ENCODE data around the gene PPP1R15A. TPM values are rescaled to one million over a fixed set of nuclear protein-coding genes. Genes with fewer than 3 reads are reported as not detected.

PPP1R15A gene
- total RNA-seq, 1 donor from 2014 or later = 10.6 TPM

GRCh38 chr19:48856921-48857320 lies 15.3 kb upstream of the PPP1R15A start:
- Mint-ChIP-seq H3K4me1 (peaks cover 25% of the 10 kb centered on the region), H3K27ac (peak overlapping the region; percentile 93), H3K27me3 (ENCODE audit: insufficient read depth, low read depth) (peaks cover 7% of the 10 kb centered on the region), H3K4me3 (no peak overlapping the region), H3K9me3 (peaks cover 3% of the 10 kb centered on the region), H3K36me3 (peaks cover 26% of the 10 kb centered on the region)
- no peak overlapping the region for H3K27ac ChIP-seq
- H3K4me3 ChIP-seq = no peak overlapping the region
- no peaks in the 10 kb centered on the region for H3K79me2 ChIP-seq (ENCODE audit: low read depth)
- H3K9ac ChIP-seq = no peak overlapping the region
- TF ChIP-seq CTCF (IDR thresholded peaks at IDR 0.05) = no peak
- TF ChIP-seq EZH2phosphoT487 (IDR thresholded peaks at IDR 0.05) = no peak
- TF ChIP-seq EZH2 (IDR thresholded peaks at IDR 0.05) = no peak
- no peaks in the 10 kb centered on the region for H3K9me3 ChIP-seq (ENCODE audit: low read depth)
- H3K4me2 ChIP-seq = no peak overlapping the region
- peaks cover 7% of the 10 kb centered on the region for H3K4me1 ChIP-seq
- no peak for DNase-seq (ENCODE audit: low spot score)
- peaks cover 10% of the 10 kb centered on the region for H3F3A ChIP-seq (ENCODE audit: low read depth)
- no peaks in the 10 kb centered on the region for H4K20me1 ChIP-seq (ENCODE audit: low read depth)
- no peaks in the 10 kb centered on the region for H3K27me3 ChIP-seq
- no peak overlapping the region for H2AFZ ChIP-seq (replicated peaks)
- no peaks in the 10 kb centered on the region for H3K36me3 ChIP-seq

DNA sequence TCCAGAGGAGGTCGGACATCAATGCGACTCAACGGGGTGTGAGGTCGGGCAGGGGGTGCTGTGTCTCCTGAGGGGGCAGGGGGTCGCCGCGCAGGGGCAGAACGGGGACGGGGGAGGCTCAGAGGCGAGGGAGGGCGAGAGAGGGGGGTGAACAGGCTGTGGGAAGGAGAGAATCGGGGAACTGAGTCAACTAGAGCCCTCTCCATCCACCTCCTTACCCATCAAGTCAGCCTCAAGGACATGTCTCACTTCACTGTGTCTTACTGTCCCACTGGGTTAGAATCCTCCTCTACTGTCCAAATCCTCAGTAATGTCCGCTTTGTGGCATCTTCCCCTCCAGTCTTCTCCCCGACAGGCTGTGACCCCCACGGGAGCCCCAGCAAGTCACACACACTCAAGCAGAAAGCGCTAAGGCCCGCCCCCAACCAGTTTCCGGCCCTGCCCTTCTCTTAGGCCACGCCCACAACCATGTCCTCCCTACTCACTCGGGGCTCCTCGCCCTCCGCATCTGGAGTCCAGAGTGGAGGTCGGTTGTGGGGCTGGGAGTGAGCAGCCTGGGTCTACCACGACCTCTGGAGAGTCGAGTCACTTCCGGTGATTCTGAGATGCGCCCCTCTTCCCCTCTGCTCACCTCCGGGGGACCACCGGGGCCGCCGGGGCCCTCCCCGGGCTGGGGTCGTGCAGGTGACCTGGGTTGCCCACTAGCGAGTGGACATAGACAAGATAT lies 13.1 kb upstream of the PPP1R15A start:
- Histone ChIP-seq H3K9me3 (ENCODE audit: low read depth) (no peaks in the 10 kb centered on the region), H3K4me2 (no peak overlapping the region), H3K9ac (no peak overlapping the region), H3F3A (ENCODE audit: low read depth) (peaks cover 10% of the 10 kb centered on the region), H2AFZ (replicated peaks) (no peak overlapping the region), H3K4me1 (peaks cover 7% of the 10 kb centered on the region), H4K20me1 (ENCODE audit: low read depth) (no peaks in the 10 kb centered on the region), H3K4me3 (no peak overlapping the region), H3K36me3 (no peaks in the 10 kb centered on the region), H3K27me3 (no peaks in the 10 kb centered on the region), H3K79me2 (ENCODE audit: low read depth) (no peaks in the 10 kb centered on the region), H3K27ac (no peak overlapping the region)
- DNase-seq (ENCODE audit: low spot score) = no peak
- H3K4me1 Mint-ChIP-seq = peaks cover 28% of the 10 kb centered on the region
- peaks cover 3% of the 10 kb centered on the region for H3K9me3 Mint-ChIP-seq
- H3K27me3 Mint-ChIP-seq (ENCODE audit: insufficient read depth, low read depth) = peaks cover 7% of the 10 kb centered on the region
- peaks cover 29% of the 10 kb centered on the region for H3K36me3 Mint-ChIP-seq
- H3K27ac Mint-ChIP-seq = no peak overlapping the region
- TF ChIP-seq CTCF (IDR thresholded peaks at IDR 0.05) (no peak), EZH2 (IDR thresholded peaks at IDR 0.05) (no peak), EZH2phosphoT487 (IDR thresholded peaks at IDR 0.05) (no peak)
- no peak overlapping the region for H3K4me3 Mint-ChIP-seq

DNA sequence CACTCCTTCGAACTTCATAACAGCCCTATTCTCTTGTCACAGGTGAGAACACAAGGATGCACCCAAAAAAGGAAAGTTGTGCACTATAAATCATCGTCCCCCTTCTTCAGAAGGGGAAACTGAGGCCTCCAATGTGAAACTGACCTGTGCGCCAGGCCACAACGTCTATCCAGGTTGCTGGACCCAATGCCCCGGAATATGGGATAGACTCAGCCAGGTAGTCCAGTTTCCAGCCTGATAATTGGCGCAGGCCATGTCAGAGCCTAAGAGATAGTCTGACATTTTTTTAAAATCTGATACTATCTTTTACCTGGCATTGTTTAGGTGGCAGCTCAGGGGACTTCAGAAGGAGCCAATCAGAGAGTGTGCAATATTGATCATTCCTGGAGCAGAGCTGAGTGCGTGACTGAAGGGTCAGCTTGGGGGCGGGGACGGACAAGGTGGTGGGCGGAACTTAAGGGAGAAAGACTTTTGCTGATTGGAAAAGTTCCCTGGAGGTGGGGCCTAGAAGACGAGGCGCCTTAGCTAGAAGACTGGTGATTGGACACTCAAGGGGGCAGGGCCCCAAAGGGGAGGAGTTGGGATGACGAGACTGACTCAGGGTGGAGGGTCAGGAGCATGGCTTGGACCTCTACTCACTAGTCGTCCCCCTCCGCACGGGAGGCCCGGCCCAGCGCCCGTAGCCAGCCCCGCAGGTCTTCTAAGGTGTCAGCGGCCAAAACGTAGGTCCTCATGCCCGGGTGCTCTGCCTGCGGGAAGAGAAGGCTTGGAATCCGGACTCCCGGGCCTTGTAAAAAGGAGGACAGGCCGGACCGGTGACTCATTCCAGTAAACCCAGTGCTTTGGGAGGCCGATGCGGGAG lies 12.3 kb upstream of the PPP1R15A start:
- Histone ChIP-seq H3K4me3 (no peak overlapping the region), H4K20me1 (ENCODE audit: low read depth) (no peaks in the 10 kb centered on the region), H3K36me3 (no peaks in the 10 kb centered on the region), H3K9ac (no peak overlapping the region), H3K79me2 (ENCODE audit: low read depth) (no peaks in the 10 kb centered on the region), H3F3A (ENCODE audit: low read depth) (peaks cover 10% of the 10 kb centered on the region), H2AFZ (replicated peaks) (no peak overlapping the region), H3K4me2 (no peak overlapping the region), H3K9me3 (ENCODE audit: low read depth) (no peaks in the 10 kb centered on the region), H3K27ac (no peak overlapping the region), H3K4me1 (peaks cover 7% of the 10 kb centered on the region), H3K27me3 (no peaks in the 10 kb centered on the region)
- no peak for TF ChIP-seq CTCF (IDR thresholded peaks at IDR 0.05)
- no peak for TF ChIP-seq EZH2 (IDR thresholded peaks at IDR 0.05)
- TF ChIP-seq EZH2phosphoT487 (IDR thresholded peaks at IDR 0.05) = no peak
- peak overlapping the region; percentile 80 for H3K27ac Mint-ChIP-seq
- H3K9me3 Mint-ChIP-seq = peaks cover 3% of the 10 kb centered on the region
- peak overlapping the region; percentile 55 for H3K4me3 Mint-ChIP-seq
- peak; percentile 37 for DNase-seq (ENCODE audit: low spot score)
- H3K27me3 Mint-ChIP-seq (ENCODE audit: insufficient read depth, low read depth) = peaks cover 5% of the 10 kb centered on the region
- peaks cover 34% of the 10 kb centered on the region for H3K36me3 Mint-ChIP-seq
- H3K4me1 Mint-ChIP-seq = peaks cover 28% of the 10 kb centered on the region
